ENCODE results near the gene GNAO1. TPM values are rescaled to one million over a fixed set of nuclear protein-coding genes. Genes with fewer than 3 reads are reported as not detected.

The GNAO1 gene
- total RNA-seq, 1 donor from 2014 or later = 1.9 TPM

- H3K27ac Mint-ChIP-seq = no peak overlapping the region
- Histone ChIP-seq H3F3A (ENCODE audit: low read depth) (no peaks in the 10 kb centered on the region), H3K27ac (no peak overlapping the region), H3K27me3 (no peaks in the 10 kb centered on the region), H3K9ac (no peak overlapping the region), H3K4me2 (no peak overlapping the region), H3K79me2 (ENCODE audit: low read depth) (no peaks in the 10 kb centered on the region), H3K9me3 (ENCODE audit: low read depth) (no peaks in the 10 kb centered on the region), H4K20me1 (ENCODE audit: low read depth) (no peaks in the 10 kb centered on the region), H3K36me3 (no peaks in the 10 kb centered on the region), H2AFZ (replicated peaks) (no peak overlapping the region), H3K4me3 (no peak overlapping the region), H3K4me1 (no peaks in the 10 kb centered on the region)
- no peaks in the 10 kb centered on the region for H3K36me3 Mint-ChIP-seq
- no peak overlapping the region for H3K4me3 Mint-ChIP-seq
- peaks cover 2% of the 10 kb centered on the region for H3K27me3 Mint-ChIP-seq (ENCODE audit: insufficient read depth, low read depth)
- no peaks in the 10 kb centered on the region for H3K9me3 Mint-ChIP-seq
- H3K4me1 Mint-ChIP-seq = peaks cover 12% of the 10 kb centered on the region
- TF ChIP-seq EZH2phosphoT487 (IDR thresholded peaks at IDR 0.05) (no peak), CTCF (IDR thresholded peaks at IDR 0.05) (no peak), EZH2 (IDR thresholded peaks at IDR 0.05) (no peak)
- DNase-seq (ENCODE audit: low spot score) = no peak
Observed at GRCh38 chr16:56319376-56319775, 128.1 kb downstream of the GNAO1 start.

- TF ChIP-seq CTCF (IDR thresholded peaks at IDR 0.05) (no peak), EZH2 (IDR thresholded peaks at IDR 0.05) (no peak), EZH2phosphoT487 (IDR thresholded peaks at IDR 0.05) (no peak)
Observed at GRCh38 chr16:56320056-56320455, 128.8 kb downstream of the GNAO1 start.

GRCh38 chr16:56320811-56321558, 129.7 kb downstream of the GNAO1 start:
- Histone ChIP-seq H4K20me1 (ENCODE audit: low read depth) (no peaks in the 10 kb centered on the region), H3K27ac (no peak overlapping the region), H3K9me3 (ENCODE audit: low read depth) (no peaks in the 10 kb centered on the region), H3K79me2 (ENCODE audit: low read depth) (no peaks in the 10 kb centered on the region), H3K27me3 (no peaks in the 10 kb centered on the region), H3K4me1 (no peaks in the 10 kb centered on the region), H3K4me3 (no peak overlapping the region), H2AFZ (replicated peaks) (no peak overlapping the region), H3K36me3 (no peaks in the 10 kb centered on the region), H3K4me2 (no peak overlapping the region), H3F3A (ENCODE audit: low read depth) (no peaks in the 10 kb centered on the region), H3K9ac (no peak overlapping the region)
- TF ChIP-seq EZH2phosphoT487 (IDR thresholded peaks at IDR 0.05) (no peak), EZH2 (IDR thresholded peaks at IDR 0.05) (no peak), CTCF (IDR thresholded peaks at IDR 0.05) (no peak)
- H3K4me3 Mint-ChIP-seq = no peak overlapping the region
- DNase-seq (ENCODE audit: low spot score) = no peak
- peaks cover 2% of the 10 kb centered on the region for H3K27me3 Mint-ChIP-seq (ENCODE audit: insufficient read depth, low read depth)
- H3K9me3 Mint-ChIP-seq = no peaks in the 10 kb centered on the region
- H3K27ac Mint-ChIP-seq = peak overlapping the region; percentile 38
- no peaks in the 10 kb centered on the region for H3K36me3 Mint-ChIP-seq
- H3K4me1 Mint-ChIP-seq = peaks cover 12% of the 10 kb centered on the region

More at GRCh38 chr16:56320056-56320455, 128.8 kb downstream of the GNAO1 start:
- H3K79me2 ChIP-seq (ENCODE audit: low read depth) = no peaks in the 10 kb centered on the region
- no peak overlapping the region for H2AFZ ChIP-seq (replicated peaks)
- H3K27ac Mint-ChIP-seq = no peak overlapping the region
- H3F3A ChIP-seq (ENCODE audit: low read depth) = no peaks in the 10 kb centered on the region
- H3K4me1 ChIP-seq = no peaks in the 10 kb centered on the region
- no peaks in the 10 kb centered on the region for H3K36me3 Mint-ChIP-seq
- H3K9ac ChIP-seq = no peak overlapping the region
- no peaks in the 10 kb centered on the region for H3K27me3 ChIP-seq
- H3K36me3 ChIP-seq = no peaks in the 10 kb centered on the region
- DNase-seq (ENCODE audit: low spot score) = no peak
- no peaks in the 10 kb centered on the region for H4K20me1 ChIP-seq (ENCODE audit: low read depth)
- H3K4me1 Mint-ChIP-seq = peaks cover 12% of the 10 kb centered on the region
- peaks cover 2% of the 10 kb centered on the region for H3K27me3 Mint-ChIP-seq (ENCODE audit: insufficient read depth, low read depth)
- H3K4me3 ChIP-seq = no peak overlapping the region
- H3K9me3 ChIP-seq (ENCODE audit: low read depth) = no peaks in the 10 kb centered on the region
- H3K9me3 Mint-ChIP-seq = no peaks in the 10 kb centered on the region
- H3K27ac ChIP-seq = no peak overlapping the region
- no peak overlapping the region for H3K4me3 Mint-ChIP-seq
- no peak overlapping the region for H3K4me2 ChIP-seq

All from neural progenitor cell (in vitro differentiated cells).